ENCODE results near the gene MOB1B. TPM values are rescaled to one million over a fixed set of nuclear protein-coding genes. Genes with fewer than 3 reads are reported as not detected.

The MOB1B gene
- total and polyA plus RNA-seq, 2 of the 13 experiments (the other 11 are each of a cell fraction or from before 2014, with no cell fraction given), result 3.9 to 4.0 TPM

GRCh38 chr4:70927502-70928137, 25.5 kb downstream of the MOB1B start:
- intact Hi-C loops (cut with micrococcal nuclease; ENCODE audit: unreplicated experiment), result no loop called here
- Histone ChIP-seq H4K20me1 (ENCODE audit: insufficient read depth, low read length) (no peaks in the 10 kb centered on the region; the same call in 1 of the 2 replicates), H3K79me2 (ENCODE audit: insufficient read depth, low read length) (peaks cover 12% of the 10 kb centered on the region), H2AFZ (ENCODE audit: low read length) (no peak overlapping the region), H3K36me3 (replicated peaks in 1 of 2; ENCODE audit: control insufficient read depth in 1 of 2, insufficient read depth in 2 of 2, low read length in 2 of 2) (no peaks in the 10 kb centered on the region), H3K27me3 (ENCODE audit: control insufficient read depth in 1 of 2, insufficient read depth in 2 of 2, low read length in 2 of 2) (no peaks in the 10 kb centered on the region), H3K27ac (ENCODE audit: extremely low read length, insufficient read depth, low read length) (no peak overlapping the region), H3K9ac (ENCODE audit: insufficient read depth, low read depth, low read length) (no peak overlapping the region), H3K4me3 (replicated peaks in 1 of 3; ENCODE audit: insufficient read depth in 1 of 3, low read depth in 2 of 3, low read length in 3 of 3) (no peak overlapping the region), H3K4me1 (ENCODE audit: insufficient read depth, low read length) (peaks cover 26% of the 10 kb centered on the region), H3K9me3 (ENCODE audit: low read length) (no peaks in the 10 kb centered on the region), H3K4me2 (ENCODE audit: low read depth, low read length) (no peak overlapping the region)
- DNase-seq (ENCODE audit: low spot score), result no peak
- POLR2A ChIA-PET, result interaction anchor here (0.6 kb wide), 1 partner anchor 27 kb away, joined by 3 read pairs; no protein-coding TSS in a partner anchor
- ATAC-seq, result no peak; the same call in 2 of the 3 replicates
- CTCF ChIA-PET (ENCODE audit: low intra/inter-chr PET ratio, low total read pairs), result no interaction called here
- no TSS peak for BruUV-seq (replicated peaks)
- in situ Hi-C loops (cut with HindIII; ENCODE audit: extremely low pct_ligation_motif_present, low pct_unique_long_range_greater_than_20kb), result no loop called here
- 80% methylated on average over 8 of the region's 8 CpGs for WGBS (ENCODE audit: low lambda C conversion rate)
- FAIRE-seq, result no peak
- TF ChIP-seq ZNF704 (CRISPR knock-in tag; IDR thresholded peaks at IDR 0.05; ENCODE audit: borderline replicate concordance) (no peak), RELA (CRISPR knock-in tag; IDR thresholded peaks at IDR 0.05) (no peak), ZNF652 (CRISPR knock-in tag; IDR thresholded peaks at IDR 0.05; ENCODE audit: borderline replicate concordance, low read depth) (no peak), MXI1 (IDR thresholded peaks at IDR 0.05; ENCODE audit: borderline replicate concordance, low read depth, low read length) (no peak), RORA (CRISPR knock-in tag; IDR thresholded peaks at IDR 0.05) (no peak), ZNF615 (CRISPR knock-in tag; IDR thresholded peaks at IDR 0.05; ENCODE audit: borderline replicate concordance) (no peak)
- TF ChIP-seq, protein P1, sequence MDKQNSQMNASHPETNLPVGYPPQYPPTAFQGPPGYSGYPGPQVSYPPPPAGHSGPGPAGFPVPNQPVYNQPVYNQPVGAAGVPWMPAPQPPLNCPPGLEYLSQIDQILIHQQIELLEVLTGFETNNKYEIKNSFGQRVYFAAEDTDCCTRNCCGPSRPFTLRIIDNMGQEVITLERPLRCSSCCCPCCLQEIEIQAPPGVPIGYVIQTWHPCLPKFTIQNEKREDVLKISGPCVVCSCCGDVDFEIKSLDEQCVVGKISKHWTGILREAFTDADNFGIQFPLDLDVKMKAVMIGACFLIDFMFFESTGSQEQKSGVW (CRISPR knock-in tag; IDR thresholded peaks at IDR 0.05; ENCODE audit: borderline replicate concordance), result no peak
- TF ChIP-seq, protein P2, sequence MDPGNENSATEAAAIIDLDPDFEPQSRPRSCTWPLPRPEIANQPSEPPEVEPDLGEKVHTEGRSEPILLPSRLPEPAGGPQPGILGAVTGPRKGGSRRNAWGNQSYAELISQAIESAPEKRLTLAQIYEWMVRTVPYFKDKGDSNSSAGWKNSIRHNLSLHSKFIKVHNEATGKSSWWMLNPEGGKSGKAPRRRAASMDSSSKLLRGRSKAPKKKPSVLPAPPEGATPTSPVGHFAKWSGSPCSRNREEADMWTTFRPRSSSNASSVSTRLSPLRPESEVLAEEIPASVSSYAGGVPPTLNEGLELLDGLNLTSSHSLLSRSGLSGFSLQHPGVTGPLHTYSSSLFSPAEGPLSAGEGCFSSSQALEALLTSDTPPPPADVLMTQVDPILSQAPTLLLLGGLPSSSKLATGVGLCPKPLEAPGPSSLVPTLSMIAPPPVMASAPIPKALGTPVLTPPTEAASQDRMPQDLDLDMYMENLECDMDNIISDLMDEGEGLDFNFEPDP (CRISPR knock-in tag; conservative IDR thresholded peaks at IDR 0.05), result no peak
- TF ChIP-seq, protein P3, sequence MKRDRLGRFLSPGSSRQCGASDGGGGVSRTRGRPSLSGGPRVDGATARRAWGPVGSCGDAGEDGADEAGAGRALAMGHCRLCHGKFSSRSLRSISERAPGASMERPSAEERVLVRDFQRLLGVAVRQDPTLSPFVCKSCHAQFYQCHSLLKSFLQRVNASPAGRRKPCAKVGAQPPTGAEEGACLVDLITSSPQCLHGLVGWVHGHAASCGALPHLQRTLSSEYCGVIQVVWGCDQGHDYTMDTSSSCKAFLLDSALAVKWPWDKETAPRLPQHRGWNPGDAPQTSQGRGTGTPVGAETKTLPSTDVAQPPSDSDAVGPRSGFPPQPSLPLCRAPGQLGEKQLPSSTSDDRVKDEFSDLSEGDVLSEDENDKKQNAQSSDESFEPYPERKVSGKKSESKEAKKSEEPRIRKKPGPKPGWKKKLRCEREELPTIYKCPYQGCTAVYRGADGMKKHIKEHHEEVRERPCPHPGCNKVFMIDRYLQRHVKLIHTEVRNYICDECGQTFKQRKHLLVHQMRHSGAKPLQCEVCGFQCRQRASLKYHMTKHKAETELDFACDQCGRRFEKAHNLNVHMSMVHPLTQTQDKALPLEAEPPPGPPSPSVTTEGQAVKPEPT (CRISPR knock-in tag; IDR thresholded peaks at IDR 0.05; ENCODE audit: low read depth), result no peak
